IMR-90 (cell line): ENCODE data around the gene AKAP13. TPM values are rescaled to one million over a fixed set of nuclear protein-coding genes. Genes with fewer than 3 reads are reported as not detected.
"Not testable (repeated sequence)": the region's sequence is repeated elsewhere in the genome, so short reads cannot be mapped to it uniquely, and the experiment has no call there.

ENCODE experiments used
- ATAC-seq: fragments of 200-7000 bp; cut with Tn5 transposase; 2 replicates; pipeline ENCODE4 v1.9.1; 2020; ENCODE audit warnings: low read depth, mild to moderate bottlenecking, moderate library complexity
- BruUV-seq: library from RNA; stranded (reverse); fragments of 400-500 nt; replicated peaks from 2 replicates; lab custom pipeline; 2021; lab: Mats Ljungman, UMichigan
- CTCF ChIA-PET: fragments of 300-600 bp; formaldehyde crosslinking; extraction: SDS; loops from one replicate; lab custom pipeline; 2021; ENCODE audit warnings: antibody characterized with exemption; lab: Yijun Ruan, JAX
- POLR2A ChIA-PET: fragments of 300-600 bp; sonication (Branson Sonifier 250); formaldehyde crosslinking; loops from one replicate; lab custom pipeline; 2022; ENCODE audit warnings: antibody characterized with exemption; ENCODE audit not compliant: unreplicated experiment; lab: Charles Lee
- DNase-seq: peaks from one replicate; pipeline ENCODE4 v3.0.0; 2013
- H2AFZ ChIP-seq: replicated peaks from 2 replicates; pipeline ENCODE3; 2013; ENCODE audit warnings: low read length, mild to moderate bottlenecking; ENCODE audit not compliant: poor library complexity
- H2AK5ac ChIP-seq: 2 replicates; pipeline ENCODE4 v1.6.1; 2013; ENCODE audit warnings: low read depth, low read length, inconsistent platforms
- H2AK9ac ChIP-seq: replicated peaks from 2 replicates; pipeline ENCODE3; 2013; ENCODE audit warnings: mild to moderate bottlenecking, low read depth, low read length, moderate library complexity; ENCODE audit not compliant: poor library complexity
- H2BK120ac ChIP-seq: 2 replicates; pipeline ENCODE4 v1.6.1; 2013; ENCODE audit warnings: low read depth, low read length, inconsistent platforms
- H2BK15ac ChIP-seq: 3 replicates; pipeline ENCODE4 v1.6.1; 2013; ENCODE audit warnings: low read depth, low read length, inconsistent platforms
- H2BK20ac ChIP-seq: 2 replicates; pipeline ENCODE4 v1.6.1; 2013; ENCODE audit warnings: low read depth, mild to moderate bottlenecking, inconsistent platforms, low read length, moderate library complexity
- H2BK5ac ChIP-seq: 2 replicates; pipeline ENCODE4 v1.6.1; 2013; ENCODE audit warnings: mild to moderate bottlenecking, low read depth, low read length, inconsistent platforms; ENCODE audit not compliant: poor library complexity, severe bottlenecking
- H3K14ac ChIP-seq: replicated peaks from 2 replicates; pipeline ENCODE4 v1.6.1; 2013; ENCODE audit warnings: low read depth, low read length, inconsistent platforms
- H3K18ac ChIP-seq: 2 replicates; pipeline ENCODE4 v1.6.1; 2013; ENCODE audit warnings: low read depth, low read length, control low read depth
- H3K23ac ChIP-seq: 2 replicates; pipeline ENCODE4 v1.6.1; 2013; ENCODE audit warnings: low read depth, low read length, inconsistent platforms
- H3K27ac ChIP-seq: 2 replicates; pipeline ENCODE4 v1.5.1; 2013; ENCODE audit warnings: mild to moderate bottlenecking, control low read depth, low read length; ENCODE audit not compliant: insufficient read depth
- H3K27me3 ChIP-seq: 2 replicates; pipeline ENCODE4 v1.6.1; 2013; ENCODE audit warnings: low read length; ENCODE audit not compliant: control insufficient read depth, insufficient read depth
- H3K36me3 ChIP-seq: 2 replicates; pipeline ENCODE4 v1.6.1; 2013; ENCODE audit warnings: low read length, mixed read lengths; ENCODE audit not compliant: control insufficient read depth, insufficient read depth
- H3K4ac ChIP-seq: 2 replicates; pipeline ENCODE4 v1.6.1; 2013; ENCODE audit warnings: low read depth, low read length, inconsistent platforms
- H3K4me1 ChIP-seq: 2 replicates; pipeline ENCODE4 v1.6.1; 2013; ENCODE audit warnings: low read length, mixed read lengths; ENCODE audit not compliant: control insufficient read depth, insufficient read depth
- H3K4me2 ChIP-seq: 2 replicates; pipeline ENCODE4 v1.6.1; 2013; ENCODE audit warnings: low read depth, mild to moderate bottlenecking, control low read depth, low read length, moderate library complexity
- H3K4me3 ChIP-seq: 2 replicates; pipeline ENCODE4 v1.5.1; 2013; ENCODE audit warnings: low read depth, mild to moderate bottlenecking, control low read depth, low read length, moderate library complexity; ENCODE audit not compliant: insufficient read depth
- H3K56ac ChIP-seq: 2 replicates; pipeline ENCODE4 v1.6.1; 2013; ENCODE audit warnings: low read length, inconsistent platforms; ENCODE audit not compliant: insufficient read depth; ENCODE audit errors: extremely low read depth
- H3K79me1 ChIP-seq, 2 experiments: 2 replicates each; pipeline ENCODE4 v1.6.1; 2013; ENCODE audit warnings: low read length in 2 of 2, inconsistent platforms in 1 of 2, low read depth in 1 of 2
- H3K9ac ChIP-seq: 2 replicates; pipeline ENCODE4 v1.6.1; 2013; ENCODE audit warnings: low read depth, low read length, control low read depth
- H3K9me1 ChIP-seq: 2 replicates; pipeline ENCODE4 v1.6.1; 2013; ENCODE audit warnings: low read length, inconsistent platforms; ENCODE audit not compliant: insufficient read depth
- H3K9me3 ChIP-seq: 2 replicates; pipeline ENCODE4 v1.6.1; 2013; ENCODE audit warnings: low read length; ENCODE audit not compliant: control insufficient read depth, insufficient read depth
- H4K20me1 ChIP-seq: 2 replicates; pipeline ENCODE4 v1.6.1; 2013; ENCODE audit warnings: low read length, inconsistent platforms; ENCODE audit not compliant: insufficient read depth
- H4K5ac ChIP-seq: 2 replicates; pipeline ENCODE4 v1.6.1; 2013; ENCODE audit warnings: mild to moderate bottlenecking, low read depth, low read length, control low read depth
- H4K8ac ChIP-seq, 2 experiments: 2 replicates each; pipeline ENCODE4 v1.6.1; 2013; ENCODE audit warnings: low read depth in 2 of 2, low read length in 2 of 2, control low read depth in 1 of 2, inconsistent platforms in 1 of 2
- H4K91ac ChIP-seq: 2 replicates; pipeline ENCODE4 v1.6.1; 2013; ENCODE audit warnings: low read depth, low read length, inconsistent platforms; ENCODE audit not compliant: insufficient read depth
- WGBS, 2 experiments: methylation state at CpG; one replicate each; pipeline versions ENCODE4 v1.1.5 to v1.1.7; 2013; ENCODE audit warnings: missing lambda C conversion rate in 2 of 2; ENCODE audit not compliant: insufficient read length in 1 of 2; ENCODE audit errors: extremely low coverage in 2 of 2; 5-methylcytosine and 5-hydroxymethylcytosine counted together
- dilution Hi-C: fragments of 300-500 bp; cut with HindIII; formaldehyde crosslinking; loops from one replicate; pipeline ENCODE4 v1.14.3; 2018; ENCODE audit warnings: low sequenced_read_pairs; ENCODE audit not compliant: unreplicated experiment
- in situ Hi-C: fragments of 300-500 bp; cut with MboI; formaldehyde crosslinking; loops from 3 replicates; pipeline ENCODE4 v1.14.3; 2019; ENCODE audit warnings: low sequenced_read_pairs, inconsistent platforms, mixed read lengths
- intact Hi-C: fragments of 100-400 bp; cut with micrococcal nuclease; formaldehyde crosslinking; loops from 2 replicates; pipeline ENCODE4 v1.10.0; 2022
- polyA plus RNA-seq, 3 experiments: library from polyadenylated mRNA; depleted of rRNA; stranded (reverse); fragments of >200 nt; gene quantifications; 2 replicates each; pipeline ENCODE4 v1.2.3, GENCODE V29; 2012; ENCODE audit warnings: low replicate concordance in 1 of 3
- total RNA-seq: library from RNA; depleted of rRNA; stranded (reverse); fragments of >200 nt; gene quantifications from 2 replicates; pipeline ENCODE4 v1.2.3, GENCODE V29; 2012

AKAP13 gene
- total and polyA plus RNA-seq, 2 of the 4 experiments (the other 2 are of a cell fraction) = 10.4 to 46.4 TPM

- H2BK120ac ChIP-seq, H2BK15ac ChIP-seq, H3K9me1 ChIP-seq, H3K27me3 ChIP-seq, H2AK5ac ChIP-seq, H3K4me2 ChIP-seq, DNase-seq, intact Hi-C loops, H3K56ac ChIP-seq, ATAC-seq, dilution Hi-C loops, H3K4ac ChIP-seq, H3K18ac ChIP-seq, H3K4me1 ChIP-seq, H2BK5ac ChIP-seq, POLR2A ChIA-PET, H3K27ac ChIP-seq, H4K91ac ChIP-seq, CTCF ChIA-PET, H3K9me3 ChIP-seq, H3K14ac ChIP-seq, BruUV-seq, H4K20me1 ChIP-seq, H2BK20ac ChIP-seq, H2AK9ac ChIP-seq, H4K8ac ChIP-seq, H3K4me3 ChIP-seq, H3K23ac ChIP-seq, H4K5ac ChIP-seq, H3K9ac ChIP-seq, H2AFZ ChIP-seq, in situ Hi-C loops: not testable (repeated sequence)
- peaks cover 5 to 17% of the 10 kb centered on the region in 2 experiments; a peak in 2 of 4 replicates for H3K79me1 ChIP-seq
- no CpG with 5 or more reads among the region's 6 CpGs for WGBS, 2 experiments
- H3K36me3 ChIP-seq = peaks cover 10% of the 10 kb centered on the region
These were observed 285.3 kb downstream of the AKAP13 start for GRCh38 chr15:85665677-85666076.
